Measurements from ENCODE around the gene MAN2B1.

The MAN2B1 gene

DNA sequence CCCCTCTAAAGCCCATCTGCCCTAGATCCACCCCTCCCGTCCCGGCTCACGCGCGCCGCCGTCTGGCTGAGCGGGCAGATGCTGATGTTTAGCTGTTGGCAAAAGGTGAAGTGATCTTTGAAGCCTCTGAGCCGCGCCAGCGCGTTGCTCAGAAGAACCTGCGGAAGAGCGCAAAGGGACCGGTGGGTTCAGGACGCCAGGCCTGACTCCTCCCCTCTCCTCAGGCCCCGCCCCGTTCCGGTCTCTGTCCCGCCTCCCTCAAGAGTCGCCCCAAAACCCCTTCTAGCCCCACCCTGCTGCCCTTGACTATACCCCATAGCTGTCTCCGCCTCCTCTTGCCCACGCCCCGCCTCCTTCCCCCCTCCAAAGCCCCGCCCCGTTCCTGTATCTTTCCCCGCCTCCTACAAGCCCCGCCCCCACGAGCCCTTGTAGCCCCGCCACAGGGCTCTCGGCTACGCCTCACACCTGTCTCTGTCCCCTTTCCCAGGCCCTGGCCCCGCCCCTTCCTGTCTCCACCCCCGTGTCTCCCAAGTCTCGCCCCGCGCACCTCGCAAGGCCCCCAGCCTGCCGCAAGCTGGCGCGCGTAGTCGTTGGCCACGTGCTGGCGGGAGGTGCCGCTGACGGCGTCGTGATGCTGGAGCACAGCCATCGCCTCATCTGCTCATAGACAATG, 9.5 kb downstream of the MAN2B1 start:
- no peaks in the 10 kb centered on the region for H3F3A ChIP-seq (ENCODE audit: low read depth)
- no peak overlapping the region for H3K4me2 ChIP-seq (ENCODE audit: low read depth, low read length, poor library complexity, severe bottlenecking)
- H3K9me2 ChIP-seq (replicated peaks; ENCODE audit: low read depth, low read length) = no peaks in the 10 kb centered on the region
- no peak overlapping the region for H3K9ac ChIP-seq (ENCODE audit: low read depth, low read length, poor library complexity, severe bottlenecking)
- no peaks in the 10 kb centered on the region for H3K27me3 ChIP-seq (ENCODE audit: insufficient read depth, low read length, poor library complexity, severe bottlenecking)
- no peaks in the 10 kb centered on the region for H3K4me1 ChIP-seq (ENCODE audit: insufficient read depth, low read length, poor library complexity, severe bottlenecking)
- no peak overlapping the region for H2AFZ ChIP-seq (ENCODE audit: low read length)
- H4K20me1 ChIP-seq (ENCODE audit: insufficient read depth, low read length, poor library complexity, severe bottlenecking) = no peaks in the 10 kb centered on the region
- no peaks in the 10 kb centered on the region for H3K9me3 ChIP-seq (ENCODE audit: insufficient read depth, low read depth, low read length)
- peaks cover 4% of the 10 kb centered on the region; the same call in 1 of the 2 replicates for H3K36me3 ChIP-seq (ENCODE audit: insufficient read depth, low read length)
- no peak overlapping the region for H3K4me3 ChIP-seq (ENCODE audit: low read length, poor library complexity, severe bottlenecking)
- no peaks in the 10 kb centered on the region for H3K79me2 ChIP-seq (ENCODE audit: insufficient read depth, low read length)
- TF ChIP-seq, protein P1, sequence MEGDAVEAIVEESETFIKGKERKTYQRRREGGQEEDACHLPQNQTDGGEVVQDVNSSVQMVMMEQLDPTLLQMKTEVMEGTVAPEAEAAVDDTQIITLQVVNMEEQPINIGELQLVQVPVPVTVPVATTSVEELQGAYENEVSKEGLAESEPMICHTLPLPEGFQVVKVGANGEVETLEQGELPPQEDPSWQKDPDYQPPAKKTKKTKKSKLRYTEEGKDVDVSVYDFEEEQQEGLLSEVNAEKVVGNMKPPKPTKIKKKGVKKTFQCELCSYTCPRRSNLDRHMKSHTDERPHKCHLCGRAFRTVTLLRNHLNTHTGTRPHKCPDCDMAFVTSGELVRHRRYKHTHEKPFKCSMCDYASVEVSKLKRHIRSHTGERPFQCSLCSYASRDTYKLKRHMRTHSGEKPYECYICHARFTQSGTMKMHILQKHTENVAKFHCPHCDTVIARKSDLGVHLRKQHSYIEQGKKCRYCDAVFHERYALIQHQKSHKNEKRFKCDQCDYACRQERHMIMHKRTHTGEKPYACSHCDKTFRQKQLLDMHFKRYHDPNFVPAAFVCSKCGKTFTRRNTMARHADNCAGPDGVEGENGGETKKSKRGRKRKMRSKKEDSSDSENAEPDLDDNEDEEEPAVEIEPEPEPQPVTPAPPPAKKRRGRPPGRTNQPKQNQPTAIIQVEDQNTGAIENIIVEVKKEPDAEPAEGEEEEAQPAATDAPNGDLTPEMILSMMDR (conservative IDR thresholded peaks at IDR 0.05; ENCODE audit: low read length) = no peak
- TF ChIP-seq EZH2phosphoT487 (IDR thresholded peaks at IDR 0.05; ENCODE audit: borderline replicate concordance) = no peak

DNA sequence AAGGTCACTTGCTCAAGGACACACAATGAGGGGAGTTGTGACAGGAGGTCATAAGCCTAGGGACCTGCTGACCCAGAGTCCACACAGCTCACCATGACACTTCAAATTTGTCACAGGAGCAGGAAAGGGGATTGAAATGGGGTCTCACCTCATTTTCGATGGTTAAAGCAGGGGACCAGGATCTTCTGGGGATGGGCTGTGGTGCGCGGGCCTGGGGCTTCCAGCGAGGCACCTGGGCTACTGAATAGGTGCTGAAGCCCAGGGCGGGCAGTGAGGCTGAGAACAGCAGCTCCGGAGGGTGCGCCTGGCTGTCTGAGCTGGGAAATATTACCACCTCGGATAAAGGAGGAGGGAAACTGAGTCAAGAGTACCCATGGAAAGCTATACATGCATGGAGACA, 11.0 kb downstream of the MAN2B1 start:
- Histone ChIP-seq H3K27me3 (ENCODE audit: insufficient read depth, low read length, poor library complexity, severe bottlenecking) (no peaks in the 10 kb centered on the region), H3F3A (ENCODE audit: low read depth) (no peaks in the 10 kb centered on the region), H3K4me2 (ENCODE audit: low read depth, low read length, poor library complexity, severe bottlenecking) (no peak overlapping the region), H3K9ac (ENCODE audit: low read depth, low read length, poor library complexity, severe bottlenecking) (no peak overlapping the region), H3K9me3 (ENCODE audit: insufficient read depth, low read depth, low read length) (no peaks in the 10 kb centered on the region), H3K36me3 (ENCODE audit: insufficient read depth, low read length) (no peaks in the 10 kb centered on the region; the same call in 1 of the 2 replicates), H3K79me2 (ENCODE audit: insufficient read depth, low read length) (no peaks in the 10 kb centered on the region), H2AFZ (ENCODE audit: low read length) (no peak overlapping the region), H4K20me1 (ENCODE audit: insufficient read depth, low read length, poor library complexity, severe bottlenecking) (no peaks in the 10 kb centered on the region), H3K4me3 (ENCODE audit: low read length, poor library complexity, severe bottlenecking) (no peak overlapping the region), H3K4me1 (ENCODE audit: insufficient read depth, low read length, poor library complexity, severe bottlenecking) (no peaks in the 10 kb centered on the region), H3K9me2 (replicated peaks; ENCODE audit: low read depth, low read length) (no peaks in the 10 kb centered on the region)
- TF ChIP-seq EZH2phosphoT487 (IDR thresholded peaks at IDR 0.05; ENCODE audit: borderline replicate concordance) = no peak
- TF ChIP-seq, protein P1 (conservative IDR thresholded peaks at IDR 0.05; ENCODE audit: low read length) = no peak

DNA sequence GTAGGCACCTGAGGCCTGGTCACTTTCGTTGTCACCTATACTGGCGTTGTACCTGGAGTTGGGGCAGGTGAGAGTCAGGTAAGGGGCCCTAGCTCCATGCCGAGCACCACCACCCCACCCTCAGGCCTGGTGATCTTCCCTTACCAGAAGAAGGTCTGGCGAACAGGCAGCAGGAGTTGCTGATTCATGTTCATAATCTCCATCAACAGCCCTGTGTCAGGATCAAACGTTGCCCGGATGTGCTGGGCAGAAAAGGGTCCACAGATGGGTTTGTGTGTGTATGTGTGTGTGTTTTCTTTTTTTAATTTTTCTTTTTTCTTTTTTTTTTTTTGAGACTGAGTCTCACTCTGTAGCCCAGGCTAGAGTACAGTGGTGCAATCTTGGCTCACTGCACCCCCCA, 14.3 kb downstream of the MAN2B1 start:
- no peaks in the 10 kb centered on the region for H3K9me2 ChIP-seq (replicated peaks; ENCODE audit: low read depth, low read length)
- H3K4me1 ChIP-seq (ENCODE audit: insufficient read depth, low read length, poor library complexity, severe bottlenecking) = no peaks in the 10 kb centered on the region
- no peaks in the 10 kb centered on the region for H3K79me2 ChIP-seq (ENCODE audit: insufficient read depth, low read length)
- H3K4me2 ChIP-seq (ENCODE audit: low read depth, low read length, poor library complexity, severe bottlenecking) = no peak overlapping the region
- H2AFZ ChIP-seq (ENCODE audit: low read length) = no peak overlapping the region
- no peak overlapping the region for H3K9ac ChIP-seq (ENCODE audit: low read depth, low read length, poor library complexity, severe bottlenecking)
- no peaks in the 10 kb centered on the region for H3K9me3 ChIP-seq (ENCODE audit: insufficient read depth, low read depth, low read length)
- H3K4me3 ChIP-seq (ENCODE audit: low read length, poor library complexity, severe bottlenecking) = no peak overlapping the region
- TF ChIP-seq, protein P1 (conservative IDR thresholded peaks at IDR 0.05; ENCODE audit: low read length) = no peak
- TF ChIP-seq EZH2phosphoT487 (IDR thresholded peaks at IDR 0.05; ENCODE audit: borderline replicate concordance) = no peak
- H3K36me3 ChIP-seq (ENCODE audit: insufficient read depth, low read length) = no peaks in the 10 kb centered on the region; the same call in 1 of the 2 replicates
- no peaks in the 10 kb centered on the region for H4K20me1 ChIP-seq (ENCODE audit: insufficient read depth, low read length, poor library complexity, severe bottlenecking)
- H3K27me3 ChIP-seq (ENCODE audit: insufficient read depth, low read length, poor library complexity, severe bottlenecking) = no peaks in the 10 kb centered on the region
- no peaks in the 10 kb centered on the region for H3F3A ChIP-seq (ENCODE audit: low read depth)
